K562 (cell line): ENCODE data around the gene ZNF768. TPM values are rescaled to one million over a fixed set of nuclear protein-coding genes. Genes with fewer than 3 reads are reported as not detected.
A peak's percentile ranks its signal among the peaks of the same experiment; 100 is the strongest.

Source experiments
- C11orf30 ChIP-seq: fragments of 450-650 bp; IDR thresholded peaks from 2 replicates; pipeline ENCODE4 v1.6.1; 2016; ENCODE audit warnings: low read depth, mild to moderate bottlenecking
- CREB1 ChIP-seq, 2 experiments: sonication (generic) in 1 of 2; formaldehyde crosslinking in 1 of 2; IDR thresholded peaks; 2 replicates each; pipeline versions ENCODE4 v1.6.1 to v1.8.0; 2012 to 2022; ENCODE audit warnings: inconsistent platforms in 1 of 2, mild to moderate bottlenecking in 1 of 2, missing genetic modification reagents in 1 of 2, moderate library complexity in 1 of 2
- KDM2B ChIP-seq: fragments of 250-450 bp; sonication (Bioruptor Pico); IDR thresholded peaks from 2 replicates; pipeline ENCODE4 v1.8.0; 2021; ENCODE audit warnings: mild to moderate bottlenecking, moderate library complexity
- MCM5 ChIP-seq: fragments of 450-650 bp; IDR thresholded peaks from 2 replicates; pipeline ENCODE4 v1.6.1; 2016; ENCODE audit warnings: low read depth
- NR2F6 ChIP-seq: fragments of 450-650 bp; formaldehyde crosslinking; IDR thresholded peaks from 2 replicates; pipeline ENCODE4 v1.4.0; 2020; ENCODE audit warnings: mild to moderate bottlenecking
- PML ChIP-seq: IDR thresholded peaks from 2 replicates; pipeline ENCODE4 v1.6.1; 2012; ENCODE audit warnings: low read length, inconsistent platforms
- TSC22D4 ChIP-seq: fragments of 450-650 bp; IDR thresholded peaks from 2 replicates; pipeline ENCODE4 v1.6.1; 2016; ENCODE audit warnings: missing genetic modification characterization, missing biosample characterization, control low read depth
- ZNF23 ChIP-seq: fragments of 250-450 bp; sonication (Bioruptor Pico); IDR thresholded peaks from 2 replicates; pipeline ENCODE4 v1.4.0; 2020; ENCODE audit warnings: mild to moderate bottlenecking
- ZZZ3 ChIP-seq: fragments of 450-650 bp; IDR thresholded peaks from 2 replicates; pipeline ENCODE4 v1.6.1; 2016; ENCODE audit warnings: antibody characterized with exemption, mild to moderate bottlenecking, moderate library complexity
- polyA plus RNA-seq, 8 experiments: library from polyadenylated mRNA; depleted of rRNA in 4 of 8; stranded (reverse) in 5 of 8; unstranded in 3 of 8; fragments of >200 nt; fragmentation: Nextera tagmentation in 2 of 8; fragmentation: Illumina TruSeq in 1 of 8; extraction: Ambion mirVana in 2 of 8; extraction: Trizol in 1 of 8; gene quantifications; 2 replicates each; pipeline versions ENCODE4 v1.2.1 to v1.2.3, GENCODE V29; 2011 to 2014; ENCODE audit warnings: inconsistent platforms in 1 of 8, missing spikeins in 1 of 8
- total RNA-seq, 7 experiments: library from RNA; depleted of rRNA in 6 of 7; stranded (reverse); fragments of >200 nt in 6 of 7; fragmentation: Illumina TruSeq in 2 of 7; extraction: Trizol in 2 of 7; gene quantifications; 2 replicates each; pipeline versions ENCODE4 v1.2.1 to v1.2.3, GENCODE V29; 2011 to 2021; ENCODE audit warnings: low replicate concordance in 1 of 7
- TF ChIP-seq, protein P1 (sequence below): fragments of 250-450 bp; sonication (Bioruptor Pico); IDR thresholded peaks from 2 replicates; pipeline ENCODE4 v1.8.0; 2021; ENCODE audit warnings: borderline replicate concordance, mild to moderate bottlenecking, moderate library complexity; ENCODE audit not compliant: poor library complexity, severe bottlenecking
- TF ChIP-seq, protein P2 (sequence below): fragments of 450-650 bp; IDR thresholded peaks from 2 replicates; pipeline ENCODE4 v1.6.1; 2016; ENCODE audit warnings: mild to moderate bottlenecking, moderate library complexity
- TF ChIP-seq, protein P3 (sequence below): fragments of 250-450 bp; sonication (Bioruptor Pico); IDR thresholded peaks from 2 replicates; pipeline ENCODE4 v1.5.0; 2021; ENCODE audit warnings: mild to moderate bottlenecking, borderline replicate concordance

ZNF768 gene
- total and polyA plus RNA-seq, 9 of the 15 experiments (the other 6 are each of a cell fraction or from before 2014, with no cell fraction given) = 0.13 to 50.7 (median 26.9) TPM

DNA sequence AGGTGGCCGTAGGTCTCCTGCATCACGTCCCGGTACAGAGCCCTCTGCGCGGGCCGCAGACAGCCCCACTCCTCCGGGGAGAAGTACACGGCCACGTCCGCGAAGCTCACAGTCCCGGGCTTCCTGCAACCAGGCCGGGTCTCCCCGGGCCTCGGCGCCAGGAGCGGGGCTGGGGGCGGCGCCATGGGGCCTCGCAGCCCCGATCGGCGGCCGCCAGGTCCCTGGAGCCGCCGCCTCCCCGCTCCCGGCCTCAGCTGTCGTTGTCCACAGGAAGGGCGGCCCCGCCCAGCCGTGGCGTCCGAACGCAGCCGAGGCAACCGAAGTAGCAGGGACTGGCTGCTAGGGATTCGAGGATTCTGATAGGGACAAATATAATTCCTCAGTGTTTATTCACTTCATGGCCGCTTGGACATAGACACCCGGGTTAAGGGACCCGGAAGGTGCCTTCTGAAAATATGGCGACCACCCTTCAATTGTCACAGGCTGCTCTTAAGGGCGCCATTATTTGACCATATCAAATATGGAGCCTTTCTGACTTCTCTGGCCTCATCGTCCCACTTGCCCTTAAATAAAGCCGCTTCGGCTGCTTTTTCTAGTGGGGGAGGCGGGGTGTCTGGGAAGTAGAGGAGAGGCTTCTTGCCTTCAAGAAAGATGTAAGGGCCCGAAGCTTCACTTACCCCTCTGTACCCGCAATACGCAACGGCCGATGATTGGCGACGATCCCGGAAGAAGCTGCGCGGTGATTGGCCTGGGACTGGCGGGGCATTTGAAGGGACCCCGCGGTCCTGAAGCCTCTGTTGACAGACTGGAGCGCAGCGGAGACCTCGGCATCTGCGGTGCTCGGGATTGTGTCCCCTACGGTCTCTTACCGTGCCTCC is 45.3 kb upstream of the ZNF768 start, which contains the start of gene ZNF688 (continued):
- TF ChIP-seq, protein P1, sequence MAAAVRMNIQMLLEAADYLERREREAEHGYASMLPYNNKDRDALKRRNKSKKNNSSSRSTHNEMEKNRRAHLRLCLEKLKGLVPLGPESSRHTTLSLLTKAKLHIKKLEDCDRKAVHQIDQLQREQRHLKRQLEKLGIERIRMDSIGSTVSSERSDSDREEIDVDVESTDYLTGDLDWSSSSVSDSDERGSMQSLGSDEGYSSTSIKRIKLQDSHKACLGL (CRISPR knock-in tag) = no peak
- no peak for TF ChIP-seq TSC22D4
- TF ChIP-seq, protein P2, sequence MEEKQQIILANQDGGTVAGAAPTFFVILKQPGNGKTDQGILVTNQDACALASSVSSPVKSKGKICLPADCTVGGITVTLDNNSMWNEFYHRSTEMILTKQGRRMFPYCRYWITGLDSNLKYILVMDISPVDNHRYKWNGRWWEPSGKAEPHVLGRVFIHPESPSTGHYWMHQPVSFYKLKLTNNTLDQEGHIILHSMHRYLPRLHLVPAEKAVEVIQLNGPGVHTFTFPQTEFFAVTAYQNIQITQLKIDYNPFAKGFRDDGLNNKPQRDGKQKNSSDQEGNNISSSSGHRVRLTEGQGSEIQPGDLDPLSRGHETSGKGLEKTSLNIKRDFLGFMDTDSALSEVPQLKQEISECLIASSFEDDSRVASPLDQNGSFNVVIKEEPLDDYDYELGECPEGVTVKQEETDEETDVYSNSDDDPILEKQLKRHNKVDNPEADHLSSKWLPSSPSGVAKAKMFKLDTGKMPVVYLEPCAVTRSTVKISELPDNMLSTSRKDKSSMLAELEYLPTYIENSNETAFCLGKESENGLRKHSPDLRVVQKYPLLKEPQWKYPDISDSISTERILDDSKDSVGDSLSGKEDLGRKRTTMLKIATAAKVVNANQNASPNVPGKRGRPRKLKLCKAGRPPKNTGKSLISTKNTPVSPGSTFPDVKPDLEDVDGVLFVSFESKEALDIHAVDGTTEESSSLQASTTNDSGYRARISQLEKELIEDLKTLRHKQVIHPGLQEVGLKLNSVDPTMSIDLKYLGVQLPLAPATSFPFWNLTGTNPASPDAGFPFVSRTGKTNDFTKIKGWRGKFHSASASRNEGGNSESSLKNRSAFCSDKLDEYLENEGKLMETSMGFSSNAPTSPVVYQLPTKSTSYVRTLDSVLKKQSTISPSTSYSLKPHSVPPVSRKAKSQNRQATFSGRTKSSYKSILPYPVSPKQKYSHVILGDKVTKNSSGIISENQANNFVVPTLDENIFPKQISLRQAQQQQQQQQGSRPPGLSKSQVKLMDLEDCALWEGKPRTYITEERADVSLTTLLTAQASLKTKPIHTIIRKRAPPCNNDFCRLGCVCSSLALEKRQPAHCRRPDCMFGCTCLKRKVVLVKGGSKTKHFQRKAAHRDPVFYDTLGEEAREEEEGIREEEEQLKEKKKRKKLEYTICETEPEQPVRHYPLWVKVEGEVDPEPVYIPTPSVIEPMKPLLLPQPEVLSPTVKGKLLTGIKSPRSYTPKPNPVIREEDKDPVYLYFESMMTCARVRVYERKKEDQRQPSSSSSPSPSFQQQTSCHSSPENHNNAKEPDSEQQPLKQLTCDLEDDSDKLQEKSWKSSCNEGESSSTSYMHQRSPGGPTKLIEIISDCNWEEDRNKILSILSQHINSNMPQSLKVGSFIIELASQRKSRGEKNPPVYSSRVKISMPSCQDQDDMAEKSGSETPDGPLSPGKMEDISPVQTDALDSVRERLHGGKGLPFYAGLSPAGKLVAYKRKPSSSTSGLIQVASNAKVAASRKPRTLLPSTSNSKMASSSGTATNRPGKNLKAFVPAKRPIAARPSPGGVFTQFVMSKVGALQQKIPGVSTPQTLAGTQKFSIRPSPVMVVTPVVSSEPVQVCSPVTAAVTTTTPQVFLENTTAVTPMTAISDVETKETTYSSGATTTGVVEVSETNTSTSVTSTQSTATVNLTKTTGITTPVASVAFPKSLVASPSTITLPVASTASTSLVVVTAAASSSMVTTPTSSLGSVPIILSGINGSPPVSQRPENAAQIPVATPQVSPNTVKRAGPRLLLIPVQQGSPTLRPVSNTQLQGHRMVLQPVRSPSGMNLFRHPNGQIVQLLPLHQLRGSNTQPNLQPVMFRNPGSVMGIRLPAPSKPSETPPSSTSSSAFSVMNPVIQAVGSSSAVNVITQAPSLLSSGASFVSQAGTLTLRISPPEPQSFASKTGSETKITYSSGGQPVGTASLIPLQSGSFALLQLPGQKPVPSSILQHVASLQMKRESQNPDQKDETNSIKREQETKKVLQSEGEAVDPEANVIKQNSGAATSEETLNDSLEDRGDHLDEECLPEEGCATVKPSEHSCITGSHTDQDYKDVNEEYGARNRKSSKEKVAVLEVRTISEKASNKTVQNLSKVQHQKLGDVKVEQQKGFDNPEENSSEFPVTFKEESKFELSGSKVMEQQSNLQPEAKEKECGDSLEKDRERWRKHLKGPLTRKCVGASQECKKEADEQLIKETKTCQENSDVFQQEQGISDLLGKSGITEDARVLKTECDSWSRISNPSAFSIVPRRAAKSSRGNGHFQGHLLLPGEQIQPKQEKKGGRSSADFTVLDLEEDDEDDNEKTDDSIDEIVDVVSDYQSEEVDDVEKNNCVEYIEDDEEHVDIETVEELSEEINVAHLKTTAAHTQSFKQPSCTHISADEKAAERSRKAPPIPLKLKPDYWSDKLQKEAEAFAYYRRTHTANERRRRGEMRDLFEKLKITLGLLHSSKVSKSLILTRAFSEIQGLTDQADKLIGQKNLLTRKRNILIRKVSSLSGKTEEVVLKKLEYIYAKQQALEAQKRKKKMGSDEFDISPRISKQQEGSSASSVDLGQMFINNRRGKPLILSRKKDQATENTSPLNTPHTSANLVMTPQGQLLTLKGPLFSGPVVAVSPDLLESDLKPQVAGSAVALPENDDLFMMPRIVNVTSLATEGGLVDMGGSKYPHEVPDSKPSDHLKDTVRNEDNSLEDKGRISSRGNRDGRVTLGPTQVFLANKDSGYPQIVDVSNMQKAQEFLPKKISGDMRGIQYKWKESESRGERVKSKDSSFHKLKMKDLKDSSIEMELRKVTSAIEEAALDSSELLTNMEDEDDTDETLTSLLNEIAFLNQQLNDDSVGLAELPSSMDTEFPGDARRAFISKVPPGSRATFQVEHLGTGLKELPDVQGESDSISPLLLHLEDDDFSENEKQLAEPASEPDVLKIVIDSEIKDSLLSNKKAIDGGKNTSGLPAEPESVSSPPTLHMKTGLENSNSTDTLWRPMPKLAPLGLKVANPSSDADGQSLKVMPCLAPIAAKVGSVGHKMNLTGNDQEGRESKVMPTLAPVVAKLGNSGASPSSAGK = peak; percentile 80
- no peak for TF ChIP-seq MCM5
- TF ChIP-seq, protein P3, sequence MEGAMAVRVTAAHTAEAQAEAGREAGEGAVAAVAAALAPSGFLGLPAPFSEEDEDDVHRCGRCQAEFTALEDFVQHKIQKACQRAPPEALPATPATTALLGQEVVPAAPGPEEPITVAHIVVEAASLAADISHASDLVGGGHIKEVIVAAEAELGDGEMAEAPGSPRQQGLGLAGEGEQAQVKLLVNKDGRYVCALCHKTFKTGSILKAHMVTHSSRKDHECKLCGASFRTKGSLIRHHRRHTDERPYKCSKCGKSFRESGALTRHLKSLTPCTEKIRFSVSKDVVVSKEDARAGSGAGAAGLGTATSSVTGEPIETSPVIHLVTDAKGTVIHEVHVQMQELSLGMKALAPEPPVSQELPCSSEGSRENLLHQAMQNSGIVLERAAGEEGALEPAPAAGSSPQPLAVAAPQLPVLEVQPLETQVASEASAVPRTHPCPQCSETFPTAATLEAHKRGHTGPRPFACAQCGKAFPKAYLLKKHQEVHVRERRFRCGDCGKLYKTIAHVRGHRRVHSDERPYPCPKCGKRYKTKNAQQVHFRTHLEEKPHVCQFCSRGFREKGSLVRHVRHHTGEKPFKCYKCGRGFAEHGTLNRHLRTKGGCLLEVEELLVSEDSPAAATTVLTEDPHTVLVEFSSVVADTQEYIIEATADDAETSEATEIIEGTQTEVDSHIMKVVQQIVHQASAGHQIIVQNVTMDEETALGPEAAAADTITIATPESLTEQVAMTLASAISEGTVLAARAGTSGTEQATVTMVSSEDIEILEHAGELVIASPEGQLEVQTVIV (CRISPR knock-in tag) = no peak
- peak; percentile 73 for TF ChIP-seq C11orf30
- TF ChIP-seq ZNF23 (CRISPR knock-in tag) = no peak
- no peak for TF ChIP-seq ZZZ3
- no peak for TF ChIP-seq KDM2B
- peak; percentile 52; the same call in 1 of the 2 replicates for TF ChIP-seq CREB1 (IDR thresholded peaks at IDR 0.05)
- TF ChIP-seq CREB1 (CRISPR knock-in tag; IDR thresholded peaks at IDR 0.05) = no peak; the same call in 1 of the 2 replicates
- no peak for TF ChIP-seq NR2F6 (CRISPR knock-in tag)
- TF ChIP-seq PML = peak; percentile 53
